ENCODE measurements around the gene DAGLB. TPM values are rescaled to one million over a fixed set of nuclear protein-coding genes. Genes with fewer than 3 reads are reported as not detected.

The DAGLB gene
- total RNA-seq, 4 donors from 2014 or later = 12.6 to 25.8 (median 18.0) TPM

DNA sequence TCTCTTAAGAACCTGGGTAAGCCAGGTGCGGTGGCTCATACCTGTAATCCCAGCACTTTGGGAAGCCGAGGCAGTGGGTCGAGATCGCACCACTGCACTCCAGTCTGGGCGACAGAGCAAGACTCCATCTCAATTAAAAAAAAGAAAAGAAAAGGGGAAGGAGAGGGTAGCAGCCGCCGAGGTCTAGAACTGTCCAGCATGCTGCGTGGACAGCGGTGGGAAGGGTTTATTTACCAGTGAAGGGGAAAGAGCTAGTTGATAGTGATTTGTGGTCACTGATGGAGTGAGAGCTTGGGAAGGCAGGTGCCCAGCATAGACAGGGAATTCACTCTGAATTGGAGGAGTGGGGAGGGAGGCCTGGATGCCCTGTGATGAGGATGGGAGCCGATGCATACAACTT, 43.4 kb upstream of the DAGLB start:
- WGBS, 2 donors = 88 to 90% methylated on average over 10 of the region's 10 CpGs
- no peaks in the 10 kb centered on the region for H3K36me3 ChIP-seq
- no peaks in the 10 kb centered on the region for H3K4me1 ChIP-seq
- no peak overlapping the region for H3K4me3 ChIP-seq
- no peaks in the 10 kb centered on the region for H3K27me3 ChIP-seq
- no peak overlapping the region for H3K27ac ChIP-seq
- DNase-seq (ENCODE audit: low spot score in 2 of 2) = no peak
- TF ChIP-seq, protein P1, sequence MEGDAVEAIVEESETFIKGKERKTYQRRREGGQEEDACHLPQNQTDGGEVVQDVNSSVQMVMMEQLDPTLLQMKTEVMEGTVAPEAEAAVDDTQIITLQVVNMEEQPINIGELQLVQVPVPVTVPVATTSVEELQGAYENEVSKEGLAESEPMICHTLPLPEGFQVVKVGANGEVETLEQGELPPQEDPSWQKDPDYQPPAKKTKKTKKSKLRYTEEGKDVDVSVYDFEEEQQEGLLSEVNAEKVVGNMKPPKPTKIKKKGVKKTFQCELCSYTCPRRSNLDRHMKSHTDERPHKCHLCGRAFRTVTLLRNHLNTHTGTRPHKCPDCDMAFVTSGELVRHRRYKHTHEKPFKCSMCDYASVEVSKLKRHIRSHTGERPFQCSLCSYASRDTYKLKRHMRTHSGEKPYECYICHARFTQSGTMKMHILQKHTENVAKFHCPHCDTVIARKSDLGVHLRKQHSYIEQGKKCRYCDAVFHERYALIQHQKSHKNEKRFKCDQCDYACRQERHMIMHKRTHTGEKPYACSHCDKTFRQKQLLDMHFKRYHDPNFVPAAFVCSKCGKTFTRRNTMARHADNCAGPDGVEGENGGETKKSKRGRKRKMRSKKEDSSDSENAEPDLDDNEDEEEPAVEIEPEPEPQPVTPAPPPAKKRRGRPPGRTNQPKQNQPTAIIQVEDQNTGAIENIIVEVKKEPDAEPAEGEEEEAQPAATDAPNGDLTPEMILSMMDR (IDR thresholded peaks at IDR 0.05) = no peak
- TF ChIP-seq POLR2A (IDR thresholded peaks at IDR 0.05) = no peak
- no peak for TF ChIP-seq EP300 (IDR thresholded peaks at IDR 0.05)
- H3K9me3 ChIP-seq = peaks cover 0 to 8% (median 0%) of the 10 kb centered on the region in 4 donors

DNA sequence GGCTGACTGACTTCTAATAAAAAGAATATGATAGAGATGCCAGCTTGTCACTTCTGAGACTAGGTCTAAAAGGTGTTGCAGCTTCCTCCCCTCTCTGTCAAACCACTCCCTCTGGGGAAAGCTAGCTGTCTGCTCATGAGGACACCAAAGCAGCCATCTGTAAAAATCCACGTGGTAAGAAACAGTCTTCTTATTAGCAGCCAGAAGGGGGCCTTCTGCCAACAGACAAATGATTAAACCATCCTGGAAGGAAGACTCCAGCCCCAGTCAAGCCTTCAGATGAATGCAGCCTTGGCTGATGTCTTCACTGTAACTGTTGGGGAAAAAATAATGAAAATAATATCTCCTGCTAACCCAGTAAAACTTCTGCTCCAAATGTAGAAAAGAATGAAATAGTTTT, 41.9 kb upstream of the DAGLB start:
- DNase-seq (ENCODE audit: low spot score in 2 of 2) = no peak
- Histone ChIP-seq H3K27ac (no peak overlapping the region), H3K36me3 (no peaks in the 10 kb centered on the region), H3K9me3 (peaks cover 0 to 8% (median 0%) of the 10 kb centered on the region in 4 donors), H3K4me3 (no peak overlapping the region), H3K27me3 (no peaks in the 10 kb centered on the region), H3K4me1 (peaks cover 0 to 3% (median 0%) of the 10 kb centered on the region in 4 donors)
- no peak for TF ChIP-seq EP300 (IDR thresholded peaks at IDR 0.05)
- TF ChIP-seq, protein P1 (IDR thresholded peaks at IDR 0.05) = no peak
- WGBS, 2 donors = 11 to 29% methylated on average over 1 of the region's 1 CpG

DNA sequence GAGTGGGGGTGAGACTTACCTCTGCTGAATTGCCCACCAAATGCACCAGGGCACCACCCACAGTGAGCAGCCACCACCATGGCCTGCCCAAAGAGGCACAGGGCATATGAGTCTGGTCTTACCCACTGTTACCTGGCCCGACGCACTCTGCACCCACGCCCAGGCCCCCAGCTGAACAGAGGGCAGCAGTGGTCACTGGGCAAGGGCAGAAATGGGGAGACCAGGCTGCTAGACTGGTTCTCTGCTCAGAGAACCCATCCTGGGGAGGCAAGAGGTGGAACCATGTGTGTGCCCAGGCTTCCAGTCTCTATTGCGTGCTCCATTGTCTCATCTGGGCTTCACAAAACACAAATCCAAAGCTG, 39.4 kb upstream of the DAGLB start:
- Histone ChIP-seq H3K4me1 (peaks cover 0 to 17% (median 5%) of the 10 kb centered on the region in 4 donors), H3K27me3 (no peaks in the 10 kb centered on the region), H3K4me3 (no peak overlapping the region), H3K27ac (no peak overlapping the region), H3K9me3 (peaks cover 0 to 8% (median 0%) of the 10 kb centered on the region in 4 donors), H3K36me3 (no peaks in the 10 kb centered on the region)
- TF ChIP-seq, protein P1 (IDR thresholded peaks at IDR 0.05) = no peak
- no peak for TF ChIP-seq EP300 (IDR thresholded peaks at IDR 0.05)
- no peak for TF ChIP-seq POLR2A (IDR thresholded peaks at IDR 0.05)
- no peak for DNase-seq (ENCODE audit: low spot score in 2 of 2)
- 96% methylated on average over 2 to 4 of the region's 4 CpGs for WGBS, 2 donors

DNA sequence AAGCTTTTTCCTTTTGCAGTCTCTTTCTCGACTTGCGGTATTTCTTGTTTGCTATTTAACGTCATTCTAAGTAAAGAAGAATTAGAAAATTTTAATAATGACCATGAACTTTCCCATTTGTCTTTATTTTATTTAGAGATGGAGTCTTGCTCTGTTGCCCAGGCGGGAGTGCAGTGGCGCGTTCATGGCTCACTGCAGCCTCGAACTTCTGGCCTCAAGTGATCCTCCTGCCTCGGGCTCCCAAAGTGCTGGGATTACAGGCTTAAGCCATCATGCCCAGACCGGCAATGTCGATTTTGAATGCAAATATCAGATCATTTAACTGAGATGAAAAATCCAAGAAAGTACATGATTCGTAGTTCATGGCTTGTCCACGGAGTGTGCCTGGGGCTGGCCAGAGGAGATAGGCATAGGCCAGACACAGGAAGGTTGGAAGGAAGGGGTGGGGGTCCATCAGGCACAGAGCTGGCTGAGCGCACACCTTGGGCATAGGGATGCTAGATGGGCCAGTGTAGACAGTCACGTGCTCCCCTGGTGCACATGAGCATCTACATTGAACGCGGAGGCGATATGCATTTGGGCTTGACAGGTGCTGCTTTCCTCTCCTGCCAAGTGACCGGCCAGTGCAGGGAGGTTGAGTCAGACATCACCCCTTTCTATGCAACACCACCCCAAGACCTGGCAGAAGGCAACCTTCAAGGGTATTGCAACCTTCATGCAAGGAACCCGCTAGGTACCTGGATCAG, 38.9 kb upstream of the DAGLB start:
- H3K27me3 ChIP-seq = no peaks in the 10 kb centered on the region
- H3K27ac ChIP-seq = no peak overlapping the region
- H3K4me3 ChIP-seq = no peak overlapping the region
- 93% methylated on average over 19 of the region's 19 CpGs for WGBS, 2 donors
- DNase-seq (ENCODE audit: low spot score in 2 of 2) = no peak
- H3K9me3 ChIP-seq = peaks cover 0 to 8% (median 0%) of the 10 kb centered on the region in 4 donors
- H3K36me3 ChIP-seq = no peaks in the 10 kb centered on the region
- peaks cover 0 to 22% (median 9%) of the 10 kb centered on the region in 4 donors for H3K4me1 ChIP-seq
- no peak for TF ChIP-seq EP300 (IDR thresholded peaks at IDR 0.05)
- TF ChIP-seq POLR2A (IDR thresholded peaks at IDR 0.05) = no peak
- TF ChIP-seq, protein P1 (IDR thresholded peaks at IDR 0.05) = no peak

DNA sequence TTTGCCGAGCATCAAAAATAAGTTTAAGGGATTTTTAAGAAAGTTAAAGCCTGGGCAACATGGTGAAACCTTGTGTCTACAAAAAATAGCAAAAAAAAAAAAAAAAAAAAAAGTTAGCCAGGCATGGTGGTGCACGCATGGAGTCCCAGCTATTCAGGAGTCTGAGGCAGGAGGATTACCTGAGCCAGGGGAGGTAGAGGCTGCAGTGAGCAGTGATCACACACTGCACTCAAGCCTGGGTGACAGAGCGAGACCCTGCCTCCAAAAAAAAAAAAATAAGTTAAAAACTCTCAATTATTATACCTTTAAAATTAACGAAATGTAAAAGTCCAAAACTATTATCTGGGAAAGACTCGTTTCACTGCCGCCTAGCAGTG, 35.0 kb upstream of the DAGLB start:
- DNase-seq (ENCODE audit: low spot score in 2 of 2) = no peak
- Histone ChIP-seq H3K9me3 (no peaks in the 10 kb centered on the region), H3K36me3 (no peaks in the 10 kb centered on the region), H3K27me3 (no peaks in the 10 kb centered on the region), H3K4me1 (peaks cover 0 to 59% (median 17%) of the 10 kb centered on the region in 4 donors), H3K4me3 (peak overlapping the region; percentile 70 to 96 (median 88)), H3K27ac (peak overlapping the region in 3 of 4 donors; percentile 87 to 95 (median 91))
- TF ChIP-seq POLR2A (IDR thresholded peaks at IDR 0.05) (no peak), EP300 (IDR thresholded peaks at IDR 0.05) (no peak)
- TF ChIP-seq, protein P1 (IDR thresholded peaks at IDR 0.05) = no peak
- WGBS, 2 donors = 14 to 25% methylated on average over 6 of the region's 6 CpGs

Data from tibial nerve (tissue), 4 donors.